Stimulated activated CD8-positive, alpha-beta memory T cell treated with anti-CD3 and anti-CD28 coated beads, Interleukin-7, amount 100 ng/mL, for 48 hours (primary cell): ENCODE data around the gene ETV3.

Experiments used
- DNase-seq, 2 donors: peaks; one replicate each; pipeline ENCODE4 v3.0.0-alpha.2; 2020; ENCODE audit warnings: low read depth in 1 of 2; ENCODE audit errors: extremely low read depth in 1 of 2

Gene ETV3

DNA sequence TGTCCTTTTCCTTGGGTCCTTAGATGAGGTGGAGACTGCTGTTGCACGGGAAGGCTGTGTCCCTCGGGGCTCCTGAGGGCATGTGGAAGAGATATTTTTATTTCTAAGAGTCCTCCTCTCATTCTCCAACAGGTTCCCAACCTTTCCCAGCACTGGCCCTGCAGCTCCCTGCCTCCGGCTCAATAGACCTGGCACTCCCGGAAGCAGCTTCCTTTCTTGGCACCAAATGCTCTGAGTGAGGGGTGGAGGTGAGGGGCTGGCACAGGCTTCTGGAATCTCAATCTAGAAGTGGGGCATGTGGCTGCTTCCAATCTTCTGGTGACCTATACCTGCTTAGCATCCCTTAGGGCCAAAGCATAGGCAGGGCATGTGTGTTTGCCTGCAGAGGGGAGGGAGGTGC, 43.1 kb downstream of the ETV3 start:
- no peak for DNase-seq

DNA sequence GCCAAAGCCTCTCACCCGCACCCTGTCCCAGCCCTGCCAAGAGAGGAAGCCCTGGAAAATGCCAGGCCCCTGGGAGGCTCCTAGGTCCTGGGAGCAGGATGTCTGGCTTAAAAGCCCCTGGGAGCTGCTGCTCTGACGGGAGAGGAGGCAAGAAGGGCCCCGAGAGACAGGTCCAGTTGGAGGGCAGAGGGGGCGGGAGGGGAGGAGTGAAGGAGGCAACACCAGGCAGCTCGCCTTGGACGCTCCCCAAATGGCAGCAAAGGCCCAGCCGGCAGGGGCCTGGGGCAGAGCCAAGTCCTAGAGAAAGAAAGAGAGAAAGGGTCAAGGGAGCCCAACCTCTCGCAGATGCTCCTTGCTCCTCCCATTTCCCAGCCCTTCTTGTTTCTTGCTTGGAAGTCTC, 45.4 kb downstream of the ETV3 start:
- DNase-seq, result no peak

DNA sequence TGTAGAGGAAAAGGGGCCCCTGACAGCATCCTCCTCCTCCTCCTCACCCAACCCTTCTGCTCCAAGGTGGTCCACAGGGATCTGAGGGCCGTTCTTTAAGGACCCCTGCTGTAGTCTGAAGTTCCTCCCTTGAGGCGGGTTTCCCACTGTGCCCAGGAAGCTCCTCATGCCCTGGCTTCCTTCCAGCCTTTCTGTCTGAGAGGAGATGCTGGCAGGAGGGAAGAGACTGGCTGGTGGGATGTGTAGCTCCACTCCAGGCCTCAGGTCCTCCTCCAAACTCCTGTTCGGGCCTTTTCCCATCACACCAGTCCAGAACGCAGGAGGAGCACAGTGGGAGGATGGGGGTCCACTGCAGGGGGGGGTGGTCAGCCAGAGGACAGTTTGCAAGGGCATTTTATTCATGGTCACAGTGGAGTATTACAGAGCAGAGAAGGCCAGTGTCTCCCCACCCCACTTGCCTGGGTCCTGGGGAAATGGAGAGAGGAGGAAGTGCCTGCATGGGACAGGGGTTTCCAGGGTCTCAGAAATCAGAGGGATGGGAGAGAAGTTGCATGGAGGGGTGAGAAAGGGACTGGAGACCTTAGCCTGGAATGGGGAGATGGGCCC, 46.4 kb downstream of the ETV3 start:
- no peak for DNase-seq

DNA sequence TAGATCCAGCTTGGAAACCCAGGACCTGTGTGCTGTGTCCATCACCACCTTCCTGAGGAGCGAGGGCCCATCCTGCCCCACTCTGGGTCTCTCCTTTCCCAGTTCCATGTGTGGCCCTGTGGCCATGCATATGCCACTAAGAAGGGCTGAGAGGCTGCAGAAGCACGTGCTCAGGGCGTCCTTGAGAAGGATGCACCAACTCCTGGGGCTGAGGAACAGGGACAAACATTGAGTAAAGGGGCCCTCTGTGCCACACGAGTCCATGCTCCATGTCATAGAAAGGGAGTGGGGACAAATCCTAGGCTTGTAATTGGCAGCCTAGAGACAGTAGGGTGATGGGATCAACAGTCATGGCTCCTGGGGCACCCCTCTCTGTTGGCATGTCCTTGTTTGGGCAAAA, 47.0 kb downstream of the ETV3 start:
- DNase-seq, result no peak

DNA sequence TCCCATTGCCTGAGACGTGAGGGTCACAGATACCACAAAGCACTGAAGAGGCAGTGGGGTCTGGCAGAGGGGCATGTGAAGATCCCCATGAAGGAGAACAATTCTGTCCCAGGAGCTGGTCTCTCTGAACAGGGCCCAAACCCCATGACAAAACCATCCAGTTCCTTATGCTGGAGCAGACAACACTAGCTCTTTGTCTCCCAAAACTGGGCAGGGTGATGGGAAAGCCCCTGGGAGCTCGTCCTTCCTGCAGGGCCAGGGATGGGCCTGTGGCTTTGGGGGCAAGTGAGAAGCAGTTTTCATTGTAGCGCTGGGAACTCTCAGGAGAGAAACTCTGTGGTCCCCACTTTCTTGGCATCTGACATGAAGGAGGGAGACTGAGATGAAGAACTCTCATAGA, 47.4 kb downstream of the ETV3 start:
- no peak for DNase-seq

DNA sequence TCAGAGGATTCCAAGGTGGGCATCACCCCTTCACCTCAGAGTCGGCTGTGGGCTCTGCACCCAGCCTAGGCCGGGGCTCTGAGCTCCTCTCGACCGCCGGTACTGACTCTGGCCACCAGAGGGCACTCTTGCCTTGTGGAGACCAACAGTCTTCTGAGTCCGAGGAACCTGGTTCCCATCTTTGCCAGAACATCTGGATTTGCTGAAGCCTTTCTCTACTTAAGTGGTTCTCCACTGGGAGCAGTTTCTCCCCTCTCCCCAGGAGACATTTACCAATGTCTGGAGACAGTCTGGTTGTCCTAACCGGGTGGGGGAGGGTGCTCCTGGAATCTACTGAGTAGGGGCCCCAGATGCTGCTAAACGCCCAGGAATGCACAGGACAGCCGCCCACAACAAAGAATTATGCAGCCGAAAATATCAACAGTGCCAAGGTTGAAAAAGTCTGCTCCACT, 48.0 kb downstream of the ETV3 start:
- DNase-seq, result peak; percentile 57 to 76

DNA sequence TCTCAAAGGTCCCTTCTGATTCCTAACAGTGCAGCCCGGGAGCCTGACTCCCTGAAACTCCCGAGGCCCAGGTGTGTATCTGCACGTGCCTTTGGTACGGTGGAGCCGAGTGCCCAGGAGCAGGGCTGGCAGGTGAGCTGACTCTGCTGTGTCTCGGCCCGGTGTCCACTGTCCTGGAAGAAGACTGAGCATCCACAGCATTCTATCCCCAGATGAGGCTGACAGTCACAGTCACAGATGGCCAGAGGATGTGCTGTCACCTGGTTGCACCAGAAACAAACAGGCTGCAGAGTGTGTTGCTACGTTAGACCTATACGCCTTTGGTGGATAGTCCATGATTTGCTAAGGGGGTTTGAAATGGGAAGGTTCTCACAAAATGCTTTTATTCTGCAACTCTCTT, 48.4 kb downstream of the ETV3 start:
- no peak for DNase-seq

DNA sequence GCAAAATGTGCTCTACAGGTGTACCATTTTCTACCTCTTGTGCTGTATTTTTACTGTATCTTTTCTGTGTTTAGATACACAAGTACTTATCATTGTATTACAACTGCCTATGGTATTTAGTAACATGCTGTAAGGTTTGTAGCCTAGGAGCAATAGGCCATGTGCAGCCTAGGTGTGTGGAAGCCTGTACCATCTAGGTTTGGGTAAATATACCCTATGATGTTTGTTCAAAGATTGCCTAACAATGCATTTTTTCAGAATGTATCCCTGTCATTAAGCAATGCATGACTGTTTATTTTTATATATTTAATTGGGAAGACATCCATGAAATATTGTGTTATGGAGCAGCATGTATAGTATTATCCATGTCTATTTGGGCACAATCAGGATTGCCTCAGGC, 49.6 kb downstream of the ETV3 start:
- DNase-seq, result no peak

DNA sequence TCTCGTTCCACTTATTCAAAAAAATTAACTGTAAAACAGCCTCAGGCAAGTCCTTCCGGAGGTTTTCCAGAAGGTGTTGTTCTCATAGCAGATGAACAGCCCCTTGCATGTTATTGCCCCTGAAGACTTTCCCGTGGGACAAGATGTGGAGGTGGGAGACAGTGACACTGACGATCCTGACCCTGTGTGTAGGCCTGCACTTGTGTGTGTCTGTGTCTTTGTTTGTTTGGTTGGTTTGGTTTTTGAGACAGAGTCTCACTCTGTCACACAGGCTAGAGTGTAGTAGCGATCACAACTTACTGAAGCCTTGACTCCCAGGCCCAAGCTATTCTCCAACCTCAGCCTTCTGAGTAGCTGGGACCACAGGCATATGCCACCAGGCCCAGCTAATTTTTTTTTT, 51.2 kb downstream of the ETV3 start:
- DNase-seq, result no peak

DNA sequence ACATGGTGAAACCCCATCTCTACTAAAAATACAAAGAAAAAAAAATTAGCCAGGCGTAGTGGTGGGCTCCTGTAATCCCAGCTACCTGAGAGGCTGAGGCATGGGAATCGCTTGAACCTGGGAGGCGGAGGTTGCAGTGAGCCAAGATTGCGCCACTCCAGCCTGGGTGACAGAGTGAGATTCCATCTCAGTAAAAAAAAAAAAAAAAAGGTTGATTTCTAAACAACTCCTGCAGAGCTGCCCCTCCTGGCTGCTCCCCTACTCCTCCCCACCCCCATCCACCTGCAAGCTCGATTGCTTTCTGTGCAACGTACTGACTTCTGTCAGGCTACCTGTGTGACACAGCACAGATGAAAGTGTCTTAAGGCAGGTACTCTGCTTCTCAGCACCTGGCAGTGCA, 51.9 kb downstream of the ETV3 start:
- no peak for DNase-seq

DNA sequence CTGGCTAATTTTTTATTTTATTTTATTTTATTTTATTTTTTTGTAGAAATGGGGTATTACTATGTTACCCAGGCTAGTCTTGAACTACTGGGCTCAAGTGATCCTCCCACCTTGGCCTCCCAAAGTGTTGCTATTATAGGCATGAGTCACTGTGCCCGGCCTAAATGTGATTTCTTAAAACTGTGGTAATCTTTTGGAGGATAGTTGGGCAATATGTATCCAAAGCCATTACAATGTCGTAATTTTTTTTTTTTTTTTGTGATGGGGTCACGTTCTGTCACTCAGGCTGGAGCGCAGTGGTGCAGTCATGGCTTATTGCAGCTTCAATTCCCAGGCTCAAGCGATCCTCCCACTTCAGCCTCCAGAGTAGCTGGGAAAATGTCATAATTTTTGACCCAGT, 52.8 kb downstream of the ETV3 start:
- no peak for DNase-seq

DNA sequence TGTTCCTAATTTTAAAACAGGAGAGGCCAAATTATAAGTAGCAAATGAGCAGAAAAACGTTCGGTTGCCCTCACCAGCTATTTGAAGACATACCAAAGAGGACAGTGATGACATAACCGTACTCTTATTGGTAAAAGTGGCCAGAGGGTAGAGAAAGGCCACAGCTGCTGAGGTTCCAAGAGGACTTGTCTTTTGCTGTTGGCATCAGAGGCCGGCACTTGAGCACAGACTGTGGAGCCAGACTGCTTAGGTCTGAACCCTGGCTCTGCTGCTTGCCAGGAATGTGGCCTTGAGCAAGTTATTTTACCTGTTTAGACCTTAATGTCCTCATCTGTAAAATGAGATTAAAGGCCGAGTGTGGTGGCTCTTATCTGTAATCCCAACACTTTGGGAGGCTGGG, 53.5 kb downstream of the ETV3 start:
- no peak for DNase-seq

DNA sequence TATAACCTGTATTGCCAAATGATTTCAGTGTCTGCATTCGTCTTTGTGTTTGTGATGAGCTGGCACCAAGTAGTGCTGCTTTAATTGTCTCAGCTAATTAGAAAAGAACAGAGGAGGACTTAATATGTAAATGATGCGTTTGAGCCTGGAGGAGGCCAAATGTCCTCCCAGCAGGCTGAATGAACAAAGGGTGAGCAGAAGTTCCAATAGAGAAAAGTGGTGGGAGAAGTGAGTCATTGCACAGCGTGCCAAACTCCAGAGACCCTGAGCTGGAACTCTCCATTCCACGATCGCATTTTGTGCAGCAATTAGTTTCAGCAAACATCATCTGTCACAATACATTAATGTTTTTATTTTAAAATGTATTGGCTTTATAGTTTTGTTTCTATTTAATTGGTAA, 56.5 kb downstream of the ETV3 start:
- DNase-seq, result no peak

DNA sequence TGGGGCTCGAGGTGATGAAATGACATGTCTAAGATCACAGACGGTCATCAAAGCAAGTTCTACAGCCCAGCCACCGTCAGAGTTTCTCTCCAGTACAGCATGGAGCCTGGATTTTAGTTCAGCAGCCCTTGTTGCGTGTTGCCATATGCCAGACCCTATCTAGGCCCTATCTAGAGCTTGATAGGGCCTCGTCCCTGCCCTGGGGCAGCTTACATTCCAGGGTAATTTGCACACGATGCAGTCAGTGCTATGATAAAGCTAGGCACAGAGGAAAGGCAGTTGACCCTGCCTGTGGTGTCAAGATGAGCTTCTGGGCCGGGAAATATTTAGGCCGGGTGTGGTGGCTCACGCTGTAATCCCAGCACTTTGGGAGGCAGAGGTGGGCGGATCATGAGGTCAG, 57.5 kb downstream of the ETV3 start:
- DNase-seq, result no peak

DNA sequence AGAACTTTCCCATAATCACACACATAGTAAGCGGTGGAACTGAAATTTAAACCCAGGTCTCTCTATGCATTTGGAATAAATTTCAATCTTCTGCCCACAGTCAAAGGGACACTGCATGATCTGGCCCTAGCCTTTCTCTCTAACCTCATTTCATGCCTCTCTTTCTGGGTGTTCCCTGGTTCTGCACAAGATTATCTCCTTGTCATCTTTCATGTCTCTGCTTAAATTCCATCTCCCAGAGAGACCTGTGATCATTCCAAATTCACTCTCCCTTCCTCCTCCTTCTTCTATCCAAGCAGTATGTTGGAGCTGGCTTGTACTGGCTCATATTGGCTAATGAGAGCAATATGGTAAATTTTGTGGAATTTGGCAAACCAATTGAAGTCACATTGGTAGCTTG, 60.8 kb downstream of the ETV3 start:
- no peak for DNase-seq

DNA sequence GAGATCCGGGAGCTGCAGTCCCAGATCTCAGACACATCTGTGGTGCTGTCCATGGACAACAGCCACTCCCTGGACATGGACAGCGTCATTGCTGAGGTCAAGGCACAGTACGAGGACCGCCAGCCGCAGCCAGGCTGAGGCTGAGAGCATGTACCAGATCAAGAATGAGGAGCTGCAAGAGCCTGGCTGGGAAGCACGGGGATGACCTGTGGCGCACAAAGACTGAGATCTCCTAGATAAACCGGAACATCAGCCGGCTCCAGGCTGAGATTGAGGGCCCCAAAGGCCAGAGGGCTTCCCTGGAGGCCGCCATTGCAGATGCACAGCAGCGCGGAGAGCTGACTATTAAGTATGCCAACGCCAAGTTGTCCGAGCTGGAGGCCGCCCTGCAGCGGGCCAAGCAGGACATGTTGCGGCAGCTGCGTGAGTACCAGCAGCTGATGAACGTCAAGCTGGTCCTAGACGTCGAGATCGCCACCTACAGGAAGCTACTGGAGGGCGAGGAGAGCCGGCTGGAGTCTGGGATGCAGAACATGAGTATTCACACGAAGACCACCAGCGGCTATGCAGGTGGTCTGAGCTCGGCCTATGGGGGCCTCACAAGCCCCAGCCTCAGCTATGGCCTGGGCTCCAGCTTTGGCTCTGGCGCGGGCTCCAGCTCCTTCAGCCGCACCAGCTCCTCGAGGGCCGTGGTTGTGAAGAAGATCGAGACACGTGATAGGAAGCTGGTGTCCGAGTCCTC, 64.1 kb downstream of the ETV3 start:
- peak in 1 of 2 donors; percentile 34 for DNase-seq
